WTC11 (cell line): Measurements from ENCODE around the gene SLC22A7. TPM values are rescaled to one million over a fixed set of nuclear protein-coding genes. Genes with fewer than 3 reads are reported as not detected.

Experiments
- ATAC-seq: fragments of 200-7000 bp; cut with Tn5 transposase; 2 replicates; pipeline ENCODE4 v1.10.0; 2021; ENCODE audit warnings: mild to moderate bottlenecking, moderate library complexity
- CTCF ChIA-PET: fragments of 300-600 bp; sonication (Branson Sonifier 250); formaldehyde crosslinking; loops from one replicate; lab custom pipeline; 2021; ENCODE audit warnings: antibody characterized with exemption; lab: Charles Lee
- POLR2A ChIA-PET: fragments of 350-600 bp; sonication (Branson Sonifier 250); formaldehyde crosslinking; loops from one replicate; lab custom pipeline; 2021; ENCODE audit warnings: antibody characterized with exemption; lab: Charles Lee
- DNase-seq: peaks from one replicate; pipeline ENCODE4 v3.0.0; 2021; ENCODE audit warnings: low spot score
- H3K27ac Mint-ChIP-seq: 2 replicates; pipeline ENCODE4 v1.8.0; 2021; ENCODE audit warnings: mixed read lengths
- H3K27me3 Mint-ChIP-seq: 2 replicates; pipeline ENCODE4 v1.8.0; 2021; ENCODE audit warnings: low read depth, mild to moderate bottlenecking, moderate library complexity, mixed read lengths
- H3K36me3 Mint-ChIP-seq: 2 replicates; pipeline ENCODE4 v1.8.0; 2021; ENCODE audit warnings: mixed read lengths
- H3K4me1 Mint-ChIP-seq: 2 replicates; pipeline ENCODE4 v1.8.0; 2022; ENCODE audit warnings: mixed read lengths
- H3K4me3 Mint-ChIP-seq: 2 replicates; pipeline ENCODE4 v1.8.0; 2021; ENCODE audit warnings: mild to moderate bottlenecking, moderate library complexity, mixed read lengths
- H3K9me3 Mint-ChIP-seq: 2 replicates; pipeline ENCODE4 v1.8.0; 2021; ENCODE audit warnings: mixed read lengths
- ATF1 ChIP-seq: sonication (generic); formaldehyde crosslinking; IDR thresholded peaks from 2 replicates; pipeline ENCODE4 v1.8.1; 2023; ENCODE audit warnings: mild to moderate bottlenecking, moderate library complexity, missing genetic modification reagents
- CBFB ChIP-seq: sonication (generic); formaldehyde crosslinking; IDR thresholded peaks from 2 replicates; pipeline ENCODE4 v1.8.1; 2022; ENCODE audit warnings: mild to moderate bottlenecking, low read depth, missing genetic modification reagents
- ELF4 ChIP-seq: sonication (generic); formaldehyde crosslinking; IDR thresholded peaks from 2 replicates; pipeline ENCODE4 v1.8.1; 2022; ENCODE audit warnings: low read depth, mild to moderate bottlenecking, moderate library complexity, missing genetic modification reagents
- EMX1 ChIP-seq: fragments of 250-450 bp; sonication (Bioruptor Pico); IDR thresholded peaks from 2 replicates; pipeline ENCODE4 v1.8.0; 2021; ENCODE audit warnings: mild to moderate bottlenecking
- FOXP1 ChIP-seq: sonication (generic); formaldehyde crosslinking; IDR thresholded peaks from 2 replicates; pipeline ENCODE4 v1.8.0; 2022; ENCODE audit warnings: missing genetic modification reagents, mild to moderate bottlenecking, moderate library complexity, borderline replicate concordance
- NFYB ChIP-seq: sonication (generic); formaldehyde crosslinking; conservative IDR thresholded peaks from 2 replicates; pipeline ENCODE4 v1.8.0; 2022; ENCODE audit warnings: low read depth, missing genetic modification reagents
- NR1H2 ChIP-seq: sonication (generic); formaldehyde crosslinking; IDR thresholded peaks from 2 replicates; pipeline ENCODE4 v1.9.0; 2021; ENCODE audit warnings: mild to moderate bottlenecking, moderate library complexity, missing genetic modification reagents
- OVOL2 ChIP-seq: fragments of 250-450 bp; sonication (Bioruptor Pico); IDR thresholded peaks from 2 replicates; pipeline ENCODE4 v1.9.0; 2021; ENCODE audit warnings: mild to moderate bottlenecking, borderline replicate concordance
- RELA ChIP-seq: sonication (generic); formaldehyde crosslinking; IDR thresholded peaks from 2 replicates; pipeline ENCODE4 v1.8.1; 2022; ENCODE audit warnings: missing genetic modification reagents, mild to moderate bottlenecking, borderline replicate concordance
- ZBTB21 ChIP-seq: sonication (generic); formaldehyde crosslinking; IDR thresholded peaks from 2 replicates; pipeline ENCODE4 v1.8.1; 2023; ENCODE audit warnings: mild to moderate bottlenecking, missing genetic modification reagents, borderline replicate concordance
- ZNF219 ChIP-seq: sonication (generic); formaldehyde crosslinking; IDR thresholded peaks from 2 replicates; pipeline ENCODE4 v1.8.0; 2023; ENCODE audit warnings: missing genetic modification reagents, mild to moderate bottlenecking, borderline replicate concordance
- ZNF317 ChIP-seq: sonication (generic); formaldehyde crosslinking; IDR thresholded peaks from 2 replicates; pipeline ENCODE4 v1.8.1; 2023; ENCODE audit warnings: low read depth, mild to moderate bottlenecking, moderate library complexity, missing genetic modification reagents, borderline replicate concordance
- ZNF416 ChIP-seq: fragments of 250-450 bp; sonication (Bioruptor Pico); IDR thresholded peaks from 2 replicates; pipeline ENCODE4 v1.9.0; 2021; ENCODE audit warnings: mild to moderate bottlenecking, inconsistent platforms
- total RNA-seq: library from RNA; stranded (reverse); gene quantifications from 3 replicates; pipeline ENCODE4 v1.2.3, GENCODE V29; 2021
- TF ChIP-seq, protein P1 (sequence below): sonication (generic); formaldehyde crosslinking; IDR thresholded peaks from 2 replicates; pipeline ENCODE4 v1.8.1; 2022; ENCODE audit warnings: mild to moderate bottlenecking, missing genetic modification reagents, moderate library complexity, borderline replicate concordance
- TF ChIP-seq, protein P2 (sequence below): sonication (generic); formaldehyde crosslinking; IDR thresholded peaks from 2 replicates; pipeline ENCODE4 v1.8.1; 2022; ENCODE audit warnings: missing genetic modification reagents, borderline replicate concordance
- TF ChIP-seq, protein P3 (sequence below): fragments of 250-450 bp; sonication (Bioruptor Pico); IDR thresholded peaks from 2 replicates; pipeline ENCODE4 v1.8.0; 2021; ENCODE audit warnings: mild to moderate bottlenecking
- TF ChIP-seq, protein P4 (sequence below): sonication (generic); formaldehyde crosslinking; IDR thresholded peaks from 2 replicates; pipeline ENCODE4 v1.8.0; 2022; ENCODE audit warnings: mild to moderate bottlenecking, missing genetic modification reagents
- TF ChIP-seq, protein P5 (sequence below): sonication (generic); formaldehyde crosslinking; conservative IDR thresholded peaks from 2 replicates; pipeline ENCODE4 v1.8.1; 2022; ENCODE audit warnings: mild to moderate bottlenecking, missing genetic modification reagents

Gene SLC22A7
- total RNA-seq, 1 experiment from 2014 or later, result not detected

DNA sequence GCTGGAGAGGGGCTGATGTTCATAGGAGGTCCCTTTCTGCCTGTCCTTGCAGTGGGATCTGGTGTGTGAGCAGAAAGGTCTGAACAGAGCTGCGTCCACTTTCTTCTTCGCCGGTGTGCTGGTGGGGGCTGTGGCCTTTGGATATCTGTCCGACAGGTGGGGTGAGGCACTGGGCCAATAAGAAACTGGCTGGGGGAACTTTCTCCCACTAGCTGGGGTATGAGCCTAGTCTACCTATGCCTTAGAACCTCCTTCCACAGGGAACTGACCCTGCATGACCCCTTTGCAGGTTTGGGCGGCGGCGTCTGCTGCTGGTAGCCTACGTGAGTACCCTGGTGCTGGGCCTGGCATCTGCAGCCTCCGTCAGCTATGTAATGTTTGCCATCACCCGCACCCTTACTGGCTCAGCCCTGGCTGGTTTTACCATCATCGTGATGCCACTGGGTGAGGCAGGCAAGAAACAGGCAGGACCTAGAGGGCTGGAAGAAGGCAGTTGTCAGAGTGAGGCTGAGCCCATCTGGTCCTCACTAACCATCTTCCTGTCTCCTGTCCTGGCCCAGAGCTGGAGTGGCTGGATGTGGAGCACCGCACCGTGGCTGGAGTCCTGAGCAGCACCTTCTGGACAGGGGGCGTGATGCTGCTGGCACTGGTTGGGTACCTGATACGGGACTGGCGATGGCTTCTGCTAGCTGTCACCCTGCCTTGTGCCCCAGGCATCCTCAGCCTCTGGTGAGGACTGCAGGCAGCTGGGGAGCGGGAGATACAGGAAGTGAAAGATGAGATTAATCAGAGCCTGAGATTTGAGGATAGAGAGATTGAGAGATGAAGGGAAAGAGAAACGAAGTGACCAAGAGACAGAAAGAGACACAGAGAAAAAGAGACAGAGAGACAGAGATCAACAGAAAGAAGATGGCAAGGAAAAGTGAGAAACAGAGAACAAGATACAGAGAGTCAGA is 1.6 kb downstream of the SLC22A7 start:
- Mint-ChIP-seq H3K27me3 (peaks cover 5% of the 10 kb centered on the region), H3K9me3 (no peaks in the 10 kb centered on the region), H3K27ac (no peak overlapping the region), H3K4me3 (no peak overlapping the region), H3K4me1 (peaks cover 11% of the 10 kb centered on the region), H3K36me3 (peaks cover 5% of the 10 kb centered on the region)
- POLR2A ChIA-PET, result interaction anchor here (1.6 kb wide), 1 partner anchor 9 kb away, joined by 5 read pairs; the partner anchor contains the start of gene CRIP3
- ATAC-seq (no peak), DNase-seq (no peak)
- CTCF ChIA-PET, result interaction anchor here (0.5 to 5.2 kb wide), 6 partner anchors 9 to 158 kb away, joined by 3 to 49 read pairs (median 6); partner anchors contain the start of gene CRIP3
- TF ChIP-seq ZBTB21 (CRISPR knock-in tag) (no peak), RELA (CRISPR knock-in tag) (no peak), OVOL2 (no peak), NR1H2 (CRISPR knock-in tag) (no peak), NFYB (no peak), ELF4 (CRISPR knock-in tag) (no peak), FOXP1 (CRISPR knock-in tag) (no peak), ZNF219 (no peak), ZNF317 (CRISPR knock-in tag) (no peak)
- TF ChIP-seq, protein P1, sequence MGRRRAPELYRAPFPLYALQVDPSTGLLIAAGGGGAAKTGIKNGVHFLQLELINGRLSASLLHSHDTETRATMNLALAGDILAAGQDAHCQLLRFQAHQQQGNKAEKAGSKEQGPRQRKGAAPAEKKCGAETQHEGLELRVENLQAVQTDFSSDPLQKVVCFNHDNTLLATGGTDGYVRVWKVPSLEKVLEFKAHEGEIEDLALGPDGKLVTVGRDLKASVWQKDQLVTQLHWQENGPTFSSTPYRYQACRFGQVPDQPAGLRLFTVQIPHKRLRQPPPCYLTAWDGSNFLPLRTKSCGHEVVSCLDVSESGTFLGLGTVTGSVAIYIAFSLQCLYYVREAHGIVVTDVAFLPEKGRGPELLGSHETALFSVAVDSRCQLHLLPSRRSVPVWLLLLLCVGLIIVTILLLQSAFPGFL (CRISPR knock-in tag), result no peak
- TF ChIP-seq, protein P2, sequence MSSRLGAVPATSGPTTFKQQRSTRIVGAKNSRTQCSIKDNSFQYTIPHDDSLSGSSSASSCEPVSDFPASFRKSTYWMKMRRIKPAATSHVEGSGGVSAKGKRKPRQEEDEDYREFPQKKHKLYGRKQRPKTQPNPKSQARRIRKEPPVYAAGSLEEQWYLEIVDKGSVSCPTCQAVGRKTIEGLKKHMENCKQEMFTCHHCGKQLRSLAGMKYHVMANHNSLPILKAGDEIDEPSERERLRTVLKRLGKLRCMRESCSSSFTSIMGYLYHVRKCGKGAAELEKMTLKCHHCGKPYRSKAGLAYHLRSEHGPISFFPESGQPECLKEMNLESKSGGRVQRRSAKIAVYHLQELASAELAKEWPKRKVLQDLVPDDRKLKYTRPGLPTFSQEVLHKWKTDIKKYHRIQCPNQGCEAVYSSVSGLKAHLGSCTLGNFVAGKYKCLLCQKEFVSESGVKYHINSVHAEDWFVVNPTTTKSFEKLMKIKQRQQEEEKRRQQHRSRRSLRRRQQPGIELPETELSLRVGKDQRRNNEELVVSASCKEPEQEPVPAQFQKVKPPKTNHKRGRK (CRISPR knock-in tag), result no peak
- TF ChIP-seq, protein P3, sequence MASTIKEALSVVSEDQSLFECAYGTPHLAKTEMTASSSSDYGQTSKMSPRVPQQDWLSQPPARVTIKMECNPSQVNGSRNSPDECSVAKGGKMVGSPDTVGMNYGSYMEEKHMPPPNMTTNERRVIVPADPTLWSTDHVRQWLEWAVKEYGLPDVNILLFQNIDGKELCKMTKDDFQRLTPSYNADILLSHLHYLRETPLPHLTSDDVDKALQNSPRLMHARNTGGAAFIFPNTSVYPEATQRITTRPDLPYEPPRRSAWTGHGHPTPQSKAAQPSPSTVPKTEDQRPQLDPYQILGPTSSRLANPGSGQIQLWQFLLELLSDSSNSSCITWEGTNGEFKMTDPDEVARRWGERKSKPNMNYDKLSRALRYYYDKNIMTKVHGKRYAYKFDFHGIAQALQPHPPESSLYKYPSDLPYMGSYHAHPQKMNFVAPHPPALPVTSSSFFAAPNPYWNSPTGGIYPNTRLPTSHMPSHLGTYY, result no peak

DNA sequence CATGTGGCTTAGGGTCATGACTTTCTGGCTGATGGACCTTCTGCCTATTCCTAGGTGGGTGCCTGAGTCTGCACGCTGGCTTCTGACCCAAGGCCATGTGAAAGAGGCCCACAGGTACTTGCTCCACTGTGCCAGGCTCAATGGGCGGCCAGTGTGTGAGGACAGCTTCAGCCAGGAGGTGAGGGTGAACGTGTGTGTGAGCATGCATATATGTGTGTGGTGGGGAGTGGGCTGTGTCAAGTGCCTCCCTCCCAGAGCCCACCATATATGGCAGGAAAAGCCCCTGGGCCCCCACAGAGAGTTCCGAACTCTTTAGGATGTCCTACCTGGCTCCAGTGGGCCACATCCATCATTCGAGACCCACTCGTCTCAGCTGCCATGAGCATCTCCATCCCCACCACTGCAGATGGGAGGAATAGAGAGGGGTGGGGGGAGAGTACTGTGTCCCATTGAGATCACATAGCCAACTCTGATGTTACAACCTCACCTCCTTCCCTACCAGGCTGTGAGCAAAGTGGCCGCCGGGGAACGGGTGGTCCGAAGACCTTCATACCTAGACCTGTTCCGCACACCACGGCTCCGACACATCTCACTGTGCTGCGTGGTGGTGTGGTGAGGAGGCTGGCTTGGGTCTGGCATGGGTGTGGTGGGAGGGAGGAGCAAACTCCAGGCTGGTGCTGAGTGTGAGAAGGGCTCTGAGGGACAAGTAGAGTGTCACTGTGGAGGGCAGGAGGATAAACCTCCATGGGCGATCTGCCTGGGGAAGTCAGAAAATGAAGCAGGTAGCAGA is 3.2 kb downstream of the SLC22A7 start:
- H3K4me3 Mint-ChIP-seq, result no peak overlapping the region
- DNase-seq, result no peak
- peaks cover 3% of the 10 kb centered on the region; the same call in 1 of the 2 replicates for H3K27me3 Mint-ChIP-seq
- ChIA-PET POLR2A (no interaction called here), CTCF (interaction anchor here (1.2 kb wide), 1 partner anchor 72 kb away, joined by 3 read pairs; the partner anchor contains the start of gene DNPH1)
- peaks cover 15% of the 10 kb centered on the region for H3K4me1 Mint-ChIP-seq
- TF ChIP-seq, protein P4, sequence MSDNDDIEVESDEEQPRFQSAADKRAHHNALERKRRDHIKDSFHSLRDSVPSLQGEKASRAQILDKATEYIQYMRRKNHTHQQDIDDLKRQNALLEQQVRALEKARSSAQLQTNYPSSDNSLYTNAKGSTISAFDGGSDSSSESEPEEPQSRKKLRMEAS (CRISPR knock-in tag), result no peak
- TF ChIP-seq ATF1, result no peak
- TF ChIP-seq, protein P3, result no peak
- TF ChIP-seq CBFB (CRISPR knock-in tag), result no peak
- no peak for TF ChIP-seq ZNF416 (CRISPR knock-in tag)
- TF ChIP-seq, protein P5, sequence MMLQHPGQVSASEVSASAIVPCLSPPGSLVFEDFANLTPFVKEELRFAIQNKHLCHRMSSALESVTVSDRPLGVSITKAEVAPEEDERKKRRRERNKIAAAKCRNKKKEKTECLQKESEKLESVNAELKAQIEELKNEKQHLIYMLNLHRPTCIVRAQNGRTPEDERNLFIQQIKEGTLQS (CRISPR knock-in tag), result no peak
- no peak for TF ChIP-seq ZNF219
- TF ChIP-seq EMX1, result no peak
- no peak overlapping the region; the same call in 1 of the 2 replicates for H3K27ac Mint-ChIP-seq
- H3K36me3 Mint-ChIP-seq, result peaks cover 5% of the 10 kb centered on the region
- no peaks in the 10 kb centered on the region for H3K9me3 Mint-ChIP-seq
- ATAC-seq, result no peak
